ENCODE data around the gene ZNF587.

GRCh38 chr19:57819475-57820148, 30.0 kb upstream of the ZNF587 start:
- peak; percentile 89 for TF ChIP-seq POLR2AphosphoS5 (IDR thresholded peaks at IDR 0.05; ENCODE audit: borderline replicate concordance, low read depth, low read length)
- TF ChIP-seq EZH2 (IDR thresholded peaks at IDR 0.05): no peak
